Activated CD4-positive, alpha-beta T cell treated with anti-CD3 and anti-CD28 coated beads, Interleukin-2, amount 10 ng/mL, durations not matched to agents 7 days and 5 days (primary cell): Measurements from ENCODE around the gene ATP2B2. TPM values are rescaled to one million over a fixed set of nuclear protein-coding genes. Genes with fewer than 3 reads are reported as not detected.

Experiments used
- CTCF ChIA-PET: fragments of 350-600 bp; sonication (Branson Sonifier 250); formaldehyde crosslinking; loops from one replicate; lab custom pipeline; 2021; ENCODE audit warnings: antibody characterized with exemption; lab: Charles Lee
- POLR2A ChIA-PET: fragments of 350-600 bp; sonication (Branson Sonifier 250); formaldehyde crosslinking; loops from one replicate; lab custom pipeline; 2021; ENCODE audit warnings: antibody characterized with exemption; lab: Charles Lee
- DNase-seq: peaks from one replicate; pipeline ENCODE4 v3.0.0-alpha.2; 2020
- H3K27ac Mint-ChIP-seq: one replicate; pipeline ENCODE4 v1.8.0; 2021; ENCODE audit warnings: mild to moderate bottlenecking, moderate library complexity, mixed read lengths
- H3K27me3 Mint-ChIP-seq: one replicate; pipeline ENCODE4 v1.8.0; 2021; ENCODE audit warnings: mixed read lengths
- H3K36me3 Mint-ChIP-seq: one replicate; pipeline ENCODE4 v1.8.0; 2021; ENCODE audit warnings: low read depth, mixed read lengths
- H3K4me1 Mint-ChIP-seq: one replicate; pipeline ENCODE4 v1.8.0; 2021; ENCODE audit warnings: mixed read lengths
- H3K4me3 Mint-ChIP-seq: one replicate; pipeline ENCODE4 v1.8.0; 2021; ENCODE audit warnings: mild to moderate bottlenecking, moderate library complexity, mixed read lengths
- H3K9me3 Mint-ChIP-seq: one replicate; pipeline ENCODE4 v1.8.0; 2021; ENCODE audit warnings: mixed read lengths
- total RNA-seq, 2 experiments: library from RNA; stranded (reverse); gene quantifications; one replicate each; pipeline ENCODE4 v1.2.3, GENCODE V29; 2021

ATP2B2 gene
- total RNA-seq, 2 experiments from 2014 or later = not detected

- Mint-ChIP-seq H3K4me1 (no peaks in the 10 kb centered on the region), H3K4me3 (no peak overlapping the region), H3K27ac (no peak overlapping the region), H3K36me3 (no peaks in the 10 kb centered on the region), H3K27me3 (no peaks in the 10 kb centered on the region), H3K9me3 (no peaks in the 10 kb centered on the region)
- CTCF ChIA-PET = no interaction called here
- DNase-seq = no peak
- POLR2A ChIA-PET = no interaction called here
Measured at GRCh38 chr3:10407361-10407760, 98.0 kb downstream of the ATP2B2 start.

- CTCF ChIA-PET = no interaction called here
- no peak for DNase-seq
- Mint-ChIP-seq H3K27me3 (no peaks in the 10 kb centered on the region), H3K9me3 (no peaks in the 10 kb centered on the region), H3K4me3 (no peak overlapping the region), H3K36me3 (no peaks in the 10 kb centered on the region), H3K4me1 (no peaks in the 10 kb centered on the region), H3K27ac (no peak overlapping the region)
- POLR2A ChIA-PET = interaction anchor here (0.6 kb wide), 1 partner anchor 43 kb away, joined by 3 read pairs; no protein-coding TSS in a partner anchor
Measured at GRCh38 chr3:10406414-10406813, 99.0 kb downstream of the ATP2B2 start.

DNA sequence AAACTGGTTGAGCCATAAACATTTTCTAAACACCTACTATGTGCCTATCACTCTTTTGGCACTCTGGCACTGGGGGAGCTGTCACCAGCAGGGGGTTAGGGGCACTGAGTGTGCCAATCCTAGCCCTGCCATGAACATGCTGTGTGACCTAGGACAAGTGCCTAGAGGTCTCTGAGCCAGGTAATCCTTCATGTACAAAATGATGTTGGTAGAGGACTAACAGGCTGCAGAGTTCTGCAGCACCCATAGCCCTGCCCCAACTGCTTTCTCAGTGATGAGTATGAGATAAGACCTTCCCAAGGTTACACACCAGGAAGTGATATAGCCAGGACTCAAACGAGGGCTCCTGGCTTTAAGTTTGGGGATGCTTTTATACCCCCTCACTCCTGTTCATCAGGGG is 99.6 kb downstream of the ATP2B2 start:
- Mint-ChIP-seq H3K27me3 (no peaks in the 10 kb centered on the region), H3K4me1 (no peaks in the 10 kb centered on the region), H3K27ac (no peak overlapping the region), H3K36me3 (no peaks in the 10 kb centered on the region), H3K4me3 (no peak overlapping the region), H3K9me3 (no peaks in the 10 kb centered on the region)
- no peak for DNase-seq
- ChIA-PET CTCF (interaction anchor here (0.9 kb wide), 1 partner anchor 8 kb away, joined by 3 read pairs; no protein-coding TSS in a partner anchor), POLR2A (no interaction called here)

GRCh38 chr3:10404876-10405275 is 100.5 kb downstream of the ATP2B2 start:
- no peak for DNase-seq
- POLR2A ChIA-PET = no interaction called here
- CTCF ChIA-PET = interaction anchor here (0.9 kb wide), 1 partner anchor 9 kb away, joined by 3 read pairs; no protein-coding TSS in a partner anchor
- H3K36me3 Mint-ChIP-seq = no peaks in the 10 kb centered on the region
- peaks cover 2% of the 10 kb centered on the region for H3K4me1 Mint-ChIP-seq
- no peak overlapping the region for H3K4me3 Mint-ChIP-seq
- no peaks in the 10 kb centered on the region for H3K27me3 Mint-ChIP-seq
- H3K27ac Mint-ChIP-seq = no peak overlapping the region
- H3K9me3 Mint-ChIP-seq = no peaks in the 10 kb centered on the region

DNA sequence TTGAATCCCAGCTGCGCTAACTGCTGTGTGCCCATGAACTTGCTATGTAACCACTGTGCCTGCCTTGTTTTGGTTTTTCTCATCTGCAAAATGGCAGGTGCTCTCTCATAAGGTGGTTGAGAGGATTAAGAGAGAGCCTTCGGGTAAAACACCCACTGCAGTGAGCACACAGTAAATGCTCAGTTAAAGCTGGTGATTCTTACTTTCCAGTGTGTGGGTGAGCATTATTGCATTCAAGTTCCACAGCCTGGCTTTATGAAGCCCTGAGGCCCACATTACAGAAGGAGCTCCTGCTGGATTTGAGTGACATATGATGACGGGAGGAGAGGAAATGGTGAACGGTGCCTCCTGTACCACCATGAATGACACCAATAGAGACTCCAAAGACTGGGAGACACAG is 101.0 kb downstream of the ATP2B2 start:
- H3K4me3 Mint-ChIP-seq = no peak overlapping the region
- peaks cover 2% of the 10 kb centered on the region for H3K4me1 Mint-ChIP-seq
- DNase-seq = no peak
- no peaks in the 10 kb centered on the region for H3K27me3 Mint-ChIP-seq
- ChIA-PET CTCF (no interaction called here), POLR2A (no interaction called here)
- no peaks in the 10 kb centered on the region for H3K9me3 Mint-ChIP-seq
- no peak overlapping the region for H3K27ac Mint-ChIP-seq
- H3K36me3 Mint-ChIP-seq = no peaks in the 10 kb centered on the region

DNA sequence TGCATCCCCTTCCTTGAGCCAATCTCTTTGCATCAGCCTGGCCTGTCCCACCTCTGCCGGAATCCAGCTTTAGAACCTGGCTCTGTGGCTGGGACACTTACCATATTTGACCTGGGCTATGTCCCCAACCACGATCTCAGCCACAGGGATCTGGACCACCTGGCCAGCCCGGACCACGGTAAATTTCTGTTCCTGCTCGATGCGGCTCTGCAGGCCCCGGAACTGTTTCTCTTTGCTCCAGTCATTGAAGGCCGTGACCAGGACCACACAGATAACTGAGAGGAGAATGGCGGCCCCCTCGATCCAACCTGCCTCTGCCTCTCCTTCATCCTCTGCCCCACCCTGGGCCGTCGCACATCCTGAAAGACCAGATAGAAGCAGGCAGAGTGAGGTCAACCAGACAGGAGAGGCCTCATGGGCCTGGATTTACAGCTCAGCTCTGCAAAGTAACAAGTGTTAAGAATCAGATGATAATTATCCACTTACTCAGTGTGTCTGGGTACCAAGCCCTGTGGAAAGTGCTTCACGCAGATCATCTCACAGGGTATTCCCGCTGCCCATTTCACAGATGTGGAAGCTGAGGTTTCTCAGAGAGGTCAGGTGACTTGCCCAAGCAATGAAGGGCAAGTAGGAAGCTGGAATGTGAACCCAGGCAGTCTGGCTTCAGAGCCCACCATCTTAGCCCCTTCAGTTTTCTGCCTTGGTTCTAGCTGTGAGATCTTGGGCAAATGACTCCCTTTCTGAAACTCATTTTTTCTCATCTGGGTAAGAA is 103.2 kb downstream of the ATP2B2 start:
- ChIA-PET CTCF (no interaction called here), POLR2A (no interaction called here)
- no peaks in the 10 kb centered on the region for H3K36me3 Mint-ChIP-seq
- H3K9me3 Mint-ChIP-seq = no peaks in the 10 kb centered on the region
- DNase-seq = no peak
- H3K27ac Mint-ChIP-seq = no peak overlapping the region
- H3K4me1 Mint-ChIP-seq = peaks cover 2% of the 10 kb centered on the region
- H3K4me3 Mint-ChIP-seq = no peak overlapping the region
- H3K27me3 Mint-ChIP-seq = no peaks in the 10 kb centered on the region

DNA sequence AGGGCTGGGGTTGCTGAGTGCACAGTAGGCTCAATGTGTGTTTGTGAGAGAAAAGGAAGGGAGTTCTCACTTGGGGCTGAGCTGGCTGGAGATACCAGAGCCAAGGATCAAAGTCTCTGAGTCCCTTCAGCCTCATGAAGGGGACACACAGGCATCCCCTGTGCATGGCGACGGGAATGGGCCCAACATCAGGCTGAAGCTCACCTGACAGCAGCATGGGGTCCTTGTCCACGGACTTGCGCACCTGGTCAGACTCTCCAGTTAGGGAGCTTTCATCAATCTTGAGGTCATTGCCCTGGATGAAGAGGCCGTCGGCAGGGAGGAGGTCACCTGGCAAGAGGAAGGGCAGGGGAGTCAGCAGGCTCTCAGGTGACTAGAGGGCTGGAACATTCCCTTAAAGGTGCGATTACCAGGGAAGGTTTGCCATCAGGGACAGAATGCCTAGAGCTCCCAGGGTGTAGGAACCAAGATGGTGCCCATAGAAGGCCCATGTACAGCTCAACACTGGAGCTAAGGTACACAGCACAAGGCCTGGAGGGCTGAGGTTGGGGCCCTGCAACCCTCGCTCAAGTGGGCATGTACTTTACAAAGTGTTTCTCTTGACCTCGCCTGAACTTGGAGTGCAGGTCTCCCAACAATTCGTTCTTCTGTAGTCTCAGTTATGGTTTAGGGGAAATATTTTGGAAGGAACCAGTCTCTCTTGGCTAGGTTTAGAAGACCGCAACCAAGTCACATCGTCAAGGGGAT is 104.5 kb downstream of the ATP2B2 start:
- no peak for DNase-seq
- ChIA-PET CTCF (interaction anchor here (0.6 kb wide), 1 partner anchor 417 kb away, joined by 3 read pairs; no protein-coding TSS in a partner anchor), POLR2A (no interaction called here)
- no peak overlapping the region for H3K4me3 Mint-ChIP-seq
- H3K4me1 Mint-ChIP-seq = peaks cover 11% of the 10 kb centered on the region
- H3K36me3 Mint-ChIP-seq = no peaks in the 10 kb centered on the region
- H3K9me3 Mint-ChIP-seq = no peaks in the 10 kb centered on the region
- no peaks in the 10 kb centered on the region for H3K27me3 Mint-ChIP-seq
- no peak overlapping the region for H3K27ac Mint-ChIP-seq

GRCh38 chr3:10400050-10400748 is 105.2 kb downstream of the ATP2B2 start:
- Mint-ChIP-seq H3K27me3 (no peaks in the 10 kb centered on the region), H3K9me3 (no peaks in the 10 kb centered on the region), H3K4me3 (no peak overlapping the region), H3K36me3 (no peaks in the 10 kb centered on the region), H3K27ac (no peak overlapping the region), H3K4me1 (peaks cover 18% of the 10 kb centered on the region)
- DNase-seq = no peak
- ChIA-PET CTCF (interaction anchor here (0.6 to 1.3 kb wide), 3 partner anchors 10 to 416 kb away, joined by 3 read pairs; no protein-coding TSS in a partner anchor), POLR2A (no interaction called here)

DNA sequence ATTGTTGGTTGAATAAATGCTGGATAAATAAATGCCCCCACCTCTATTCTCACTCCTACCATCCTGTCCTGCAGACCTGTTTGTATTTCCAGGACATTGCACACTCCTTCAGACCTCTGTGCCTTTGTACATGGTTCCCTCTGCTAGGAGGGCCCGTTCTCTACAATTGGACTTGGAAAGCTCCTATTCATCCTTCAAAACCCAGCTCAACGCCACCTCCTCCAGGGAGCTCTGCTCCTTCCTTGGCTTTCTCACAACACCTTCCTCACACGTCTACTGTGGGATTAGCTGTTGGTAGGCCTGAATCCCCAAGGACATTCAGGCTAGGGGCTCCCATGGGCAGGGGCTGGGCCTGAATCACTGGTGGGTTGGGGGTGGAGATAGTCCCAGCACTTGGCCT is 105.8 kb downstream of the ATP2B2 start:
- H3K27ac Mint-ChIP-seq = no peak overlapping the region
- H3K4me3 Mint-ChIP-seq = no peak overlapping the region
- peaks cover 22% of the 10 kb centered on the region for H3K4me1 Mint-ChIP-seq
- no peaks in the 10 kb centered on the region for H3K36me3 Mint-ChIP-seq
- ChIA-PET POLR2A (no interaction called here), CTCF (interaction anchor here (0.6 to 1.3 kb wide), 2 partner anchors 11 to 339 kb away, joined by 3 read pairs; no protein-coding TSS in a partner anchor)
- H3K9me3 Mint-ChIP-seq = no peaks in the 10 kb centered on the region
- no peaks in the 10 kb centered on the region for H3K27me3 Mint-ChIP-seq
- DNase-seq = no peak

- ChIA-PET POLR2A (no interaction called here), CTCF (interaction anchor here (1.0 kb wide), 1 partner anchor 9 kb away, joined by 3 read pairs; no protein-coding TSS in a partner anchor)
- DNase-seq = no peak
- peaks cover 22% of the 10 kb centered on the region for H3K4me1 Mint-ChIP-seq
- H3K36me3 Mint-ChIP-seq = no peaks in the 10 kb centered on the region
- no peak overlapping the region for H3K27ac Mint-ChIP-seq
- no peak overlapping the region for H3K4me3 Mint-ChIP-seq
- no peaks in the 10 kb centered on the region for H3K27me3 Mint-ChIP-seq
- H3K9me3 Mint-ChIP-seq = no peaks in the 10 kb centered on the region
Measured at GRCh38 chr3:10398341-10398740, 107.0 kb downstream of the ATP2B2 start.

DNA sequence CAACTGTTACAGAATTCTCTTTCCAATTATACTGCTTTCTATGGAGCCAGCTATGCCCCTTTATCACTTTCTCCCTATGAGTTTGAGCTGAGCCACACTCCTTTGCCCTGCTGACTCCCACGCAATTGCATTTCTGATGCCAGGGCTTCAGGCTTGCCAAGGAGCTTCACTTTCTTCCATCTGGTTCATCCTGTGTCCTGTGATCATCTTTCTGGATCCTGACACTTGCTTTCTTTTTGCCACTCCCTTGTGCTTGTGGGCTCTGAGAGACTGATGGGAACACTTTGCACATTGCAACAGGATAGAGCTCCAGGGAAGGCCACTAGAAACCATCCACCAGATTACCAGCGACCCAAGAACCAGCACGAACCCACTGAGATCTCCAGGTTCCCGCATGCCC is 107.5 kb downstream of the ATP2B2 start:
- H3K9me3 Mint-ChIP-seq = no peaks in the 10 kb centered on the region
- H3K36me3 Mint-ChIP-seq = no peaks in the 10 kb centered on the region
- no peak overlapping the region for H3K4me3 Mint-ChIP-seq
- CTCF ChIA-PET = interaction anchor here (1.0 kb wide), 1 partner anchor 9 kb away, joined by 3 read pairs; no protein-coding TSS in a partner anchor
- no peak for DNase-seq
- H3K27me3 Mint-ChIP-seq = no peaks in the 10 kb centered on the region
- POLR2A ChIA-PET = no interaction called here
- H3K27ac Mint-ChIP-seq = peak overlapping the region; percentile 33
- peaks cover 25% of the 10 kb centered on the region for H3K4me1 Mint-ChIP-seq

GRCh38 chr3:10396931-10397330 is 108.5 kb downstream of the ATP2B2 start:
- peaks cover 25% of the 10 kb centered on the region for H3K4me1 Mint-ChIP-seq
- no peak for DNase-seq

More at GRCh38 chr3:10396931-10397330, 108.5 kb downstream of the ATP2B2 start:
- CTCF ChIA-PET = no interaction called here
- H3K27ac Mint-ChIP-seq = no peak overlapping the region
- no peaks in the 10 kb centered on the region for H3K27me3 Mint-ChIP-seq
- no peaks in the 10 kb centered on the region for H3K36me3 Mint-ChIP-seq
- H3K4me3 Mint-ChIP-seq = no peak overlapping the region
- no peaks in the 10 kb centered on the region for H3K9me3 Mint-ChIP-seq
- POLR2A ChIA-PET = no interaction called here
